Activated CD8-positive, alpha-beta memory T cell treated with anti-CD3 and anti-CD28 coated beads, Interleukin-2, amount 50 U/mL, for 1 hour (primary cell): Measurements from ENCODE around the gene UBE2C.

Experiments
- DNase-seq: peaks from one replicate; pipeline ENCODE4 v3.0.0-alpha.2; 2020; ENCODE audit errors: extremely low read depth

Gene UBE2C

DNA sequence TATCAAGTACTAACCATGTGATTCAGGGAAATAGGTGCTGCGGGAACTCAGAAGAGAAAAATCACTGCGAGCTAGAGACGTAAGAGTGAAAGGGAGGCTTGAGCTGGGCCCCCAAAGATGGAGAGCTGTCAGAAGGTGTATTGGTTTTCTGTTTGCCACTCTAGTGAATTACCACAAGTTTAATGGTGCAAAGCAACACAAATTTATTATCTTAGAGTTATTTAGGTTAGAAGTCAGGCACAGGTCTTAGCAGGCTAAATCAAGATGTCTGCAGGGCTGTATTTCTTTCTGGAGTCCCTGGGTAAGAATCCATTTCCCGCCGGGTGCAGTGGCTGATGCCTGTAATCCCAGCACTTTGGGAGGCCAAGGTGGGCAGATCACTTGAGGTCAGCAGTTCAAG, 47.5 kb downstream of the UBE2C start:
- DNase-seq, result no peak

DNA sequence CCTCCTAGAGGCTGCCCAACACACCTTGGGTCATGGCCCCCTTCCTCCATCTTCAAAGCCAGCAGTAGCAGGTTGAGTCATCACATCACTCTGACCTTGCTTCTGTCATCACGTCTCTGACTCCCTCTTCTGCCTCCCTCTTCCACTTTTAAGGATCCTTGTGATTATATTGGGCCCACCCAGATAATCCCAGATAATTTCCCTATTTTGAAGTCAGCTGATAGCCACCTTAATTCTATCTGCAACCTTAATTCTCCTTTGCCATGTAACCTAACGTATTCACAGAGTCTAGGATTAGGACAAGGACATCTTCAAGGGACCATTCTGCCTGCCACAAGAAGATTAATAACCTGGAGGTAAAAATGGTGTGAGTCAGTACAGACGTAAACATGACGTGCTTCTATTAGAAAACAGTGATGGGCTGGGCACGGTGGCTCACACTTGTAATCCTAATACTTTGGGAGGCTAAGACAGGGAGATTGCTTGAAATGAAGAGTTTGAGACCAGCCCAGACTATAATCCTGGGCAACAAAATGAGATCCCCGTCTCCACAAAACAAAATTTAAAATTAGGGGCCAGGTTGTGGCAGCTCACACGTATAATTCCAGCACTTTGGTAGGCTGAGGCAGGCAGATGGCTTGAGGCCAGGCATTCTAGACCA, 48.2 kb downstream of the UBE2C start:
- no peak for DNase-seq

DNA sequence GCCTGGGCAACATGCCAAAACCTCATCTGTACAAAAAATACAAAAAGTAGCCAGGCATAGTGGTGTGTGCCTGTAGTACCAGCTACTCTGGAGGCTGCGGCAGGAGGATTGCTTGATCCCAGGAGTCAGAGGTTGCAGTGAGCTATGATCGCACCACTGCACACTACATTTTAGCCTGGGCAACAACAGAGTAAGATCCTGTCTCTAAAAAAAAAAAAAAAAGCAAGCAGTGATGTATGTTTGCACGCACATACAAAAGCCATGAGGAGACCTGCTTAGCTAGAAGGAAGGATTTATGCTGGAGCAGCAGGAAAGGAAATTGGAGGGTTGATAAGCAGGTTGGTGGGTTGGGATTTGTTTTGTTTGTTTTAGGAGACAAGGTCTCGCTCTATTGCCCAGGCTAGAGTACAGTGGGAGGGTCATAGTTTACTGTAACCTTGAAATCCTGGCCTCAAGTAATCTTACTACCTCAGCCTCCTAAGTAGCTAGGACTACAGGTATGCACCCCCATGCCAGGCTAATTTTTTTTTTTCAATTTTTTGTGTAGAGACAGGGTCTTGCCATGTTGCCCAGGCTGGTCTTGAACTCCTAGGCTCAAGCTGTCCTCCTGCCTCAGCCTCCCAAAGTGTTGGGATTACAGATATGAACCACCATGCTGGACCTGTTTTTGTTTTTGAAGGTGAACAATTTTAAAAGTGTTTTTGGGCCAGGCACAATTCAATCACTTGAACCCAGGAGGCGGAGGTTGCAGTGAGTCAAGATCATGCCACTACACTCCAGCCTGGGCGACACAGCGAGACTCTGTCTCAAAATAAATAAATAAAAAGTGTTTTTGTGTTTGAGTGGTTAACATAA, 49.0 kb downstream of the UBE2C start:
- DNase-seq, result no peak

DNA sequence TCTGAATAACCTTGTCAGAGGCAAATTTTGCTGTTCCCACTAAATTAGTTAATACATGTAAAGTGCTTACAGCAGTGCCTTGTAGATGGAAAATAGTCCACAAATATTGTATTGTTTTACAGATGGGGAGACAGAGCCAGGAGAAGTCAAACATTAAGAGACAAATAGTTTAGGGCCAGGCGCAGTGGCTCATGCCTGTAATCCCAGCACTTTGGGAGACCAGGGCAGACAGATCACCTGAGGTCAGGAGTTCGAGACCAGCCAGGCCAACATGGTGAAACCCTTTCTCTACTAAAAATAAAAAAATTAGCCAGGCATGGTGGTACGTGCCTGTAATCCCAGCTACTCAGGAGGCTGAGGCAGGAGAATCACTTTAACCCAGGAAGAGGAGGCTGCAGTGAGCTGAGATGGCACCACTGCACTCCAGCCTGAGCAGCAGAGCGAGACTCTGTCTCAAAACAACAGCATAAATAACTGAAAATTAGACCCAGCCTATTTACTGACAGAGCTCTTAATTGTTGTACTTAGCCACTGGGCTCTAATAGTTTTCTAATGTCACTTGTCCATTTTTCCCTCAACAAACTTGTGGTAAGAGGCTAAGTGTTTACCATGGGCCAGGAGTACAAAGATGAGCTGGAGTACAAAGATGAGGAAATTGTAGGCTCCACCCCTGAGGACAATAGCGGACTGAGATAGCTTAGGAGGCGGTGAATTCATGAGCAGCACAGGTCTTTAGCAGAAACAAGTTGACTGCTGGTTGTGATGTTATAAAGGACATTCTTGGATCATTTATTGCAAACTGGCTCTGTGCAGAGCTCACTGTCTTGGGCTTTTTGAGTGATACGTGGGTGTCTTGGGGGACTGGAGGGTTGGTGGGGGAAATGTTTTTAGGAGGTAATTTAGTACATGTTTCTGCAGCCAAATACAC, 51.4 kb downstream of the UBE2C start:
- DNase-seq, result no peak

DNA sequence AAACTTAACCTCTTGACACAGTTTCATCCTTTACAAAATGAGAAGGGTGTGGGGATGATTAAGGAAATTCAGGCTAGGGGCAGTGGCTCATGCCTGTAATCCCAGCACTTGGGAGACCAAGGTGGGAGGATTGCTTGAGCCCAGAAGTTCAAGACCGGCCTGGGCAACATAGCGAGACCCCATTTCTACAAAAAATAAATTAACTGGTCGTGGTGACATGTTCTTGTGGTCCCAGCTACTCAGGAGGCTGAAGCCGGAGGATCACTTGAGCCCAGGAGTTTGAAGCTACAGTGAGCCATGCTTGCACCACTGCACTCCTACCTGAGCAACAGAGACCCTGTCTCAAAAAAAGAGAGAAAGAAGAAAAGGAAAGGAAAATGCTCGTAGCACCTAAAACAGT, 54.0 kb downstream of the UBE2C start:
- DNase-seq, result no peak
